Panc1 (cell line): ENCODE results near the gene PRDM7.

Experiments
- POLR2AphosphoS5 ChIP-seq: IDR thresholded peaks from 2 replicates; pipeline ENCODE4 v1.6.1; 2012; ENCODE audit warnings: mild to moderate bottlenecking, low read depth, low read length, moderate library complexity
- TCF7L2 ChIP-seq: IDR thresholded peaks from 2 replicates; pipeline ENCODE4 v1.6.1; 2011; ENCODE audit warnings: mild to moderate bottlenecking, low read depth, low read length, inconsistent platforms
- TF ChIP-seq, protein P1 (sequence below): fragments of 450-650 bp; IDR thresholded peaks from 2 replicates; pipeline ENCODE4 v1.5.1; 2017; ENCODE audit warnings: mild to moderate bottlenecking

GRCh38 chr16:90016339-90016950 lies 60.7 kb downstream of the PRDM7 start:
- TF ChIP-seq, protein P1, sequence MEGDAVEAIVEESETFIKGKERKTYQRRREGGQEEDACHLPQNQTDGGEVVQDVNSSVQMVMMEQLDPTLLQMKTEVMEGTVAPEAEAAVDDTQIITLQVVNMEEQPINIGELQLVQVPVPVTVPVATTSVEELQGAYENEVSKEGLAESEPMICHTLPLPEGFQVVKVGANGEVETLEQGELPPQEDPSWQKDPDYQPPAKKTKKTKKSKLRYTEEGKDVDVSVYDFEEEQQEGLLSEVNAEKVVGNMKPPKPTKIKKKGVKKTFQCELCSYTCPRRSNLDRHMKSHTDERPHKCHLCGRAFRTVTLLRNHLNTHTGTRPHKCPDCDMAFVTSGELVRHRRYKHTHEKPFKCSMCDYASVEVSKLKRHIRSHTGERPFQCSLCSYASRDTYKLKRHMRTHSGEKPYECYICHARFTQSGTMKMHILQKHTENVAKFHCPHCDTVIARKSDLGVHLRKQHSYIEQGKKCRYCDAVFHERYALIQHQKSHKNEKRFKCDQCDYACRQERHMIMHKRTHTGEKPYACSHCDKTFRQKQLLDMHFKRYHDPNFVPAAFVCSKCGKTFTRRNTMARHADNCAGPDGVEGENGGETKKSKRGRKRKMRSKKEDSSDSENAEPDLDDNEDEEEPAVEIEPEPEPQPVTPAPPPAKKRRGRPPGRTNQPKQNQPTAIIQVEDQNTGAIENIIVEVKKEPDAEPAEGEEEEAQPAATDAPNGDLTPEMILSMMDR = no peak
- TF ChIP-seq POLR2AphosphoS5 = no peak
- no peak for TF ChIP-seq TCF7L2
